GM23338 (cell line): Measurements from ENCODE around the gene SOHLH2.

Experiments
- CREB1 ChIP-seq: fragments of 250-450 bp; sonication (Bioruptor Pico); IDR thresholded peaks from 2 replicates; pipeline ENCODE4 v1.5.0; 2020; ENCODE audit warnings: low read depth, mild to moderate bottlenecking, moderate library complexity
- CTCF ChIP-seq, 2 experiments: fragments of 200-600 bp in 1 of 2; sonication (generic) in 1 of 2; conservative IDR thresholded peaks; 2 replicates each; pipeline versions ENCODE4 v1.5.1 to v1.6.1; 2016 to 2017; ENCODE audit warnings: antibody characterized with exemption in 2 of 2, low read depth in 2 of 2, mild to moderate bottlenecking in 2 of 2, moderate library complexity in 1 of 2
- EZH2 ChIP-seq: fragments of 200-600 bp; sonication (generic); IDR thresholded peaks from one replicate; pipeline ENCODE4 v1.8.0; 2017; ENCODE audit warnings: antibody characterized with exemption, mild to moderate bottlenecking, low read depth; ENCODE audit not compliant: unreplicated experiment
- EZH2phosphoT487 ChIP-seq: fragments of 200-600 bp; sonication (generic); IDR thresholded peaks from one replicate; pipeline ENCODE4 v1.8.1; 2018; ENCODE audit warnings: antibody characterized with exemption; ENCODE audit not compliant: unreplicated experiment
- JUNB ChIP-seq: IDR thresholded peaks from one replicate; pipeline ENCODE4 v1.6.1; 2016; ENCODE audit warnings: antibody characterized with exemption; ENCODE audit not compliant: unreplicated experiment
- POLR2AphosphoS5 ChIP-seq: IDR thresholded peaks from 2 replicates; pipeline ENCODE4 v1.6.1; 2016; ENCODE audit warnings: antibody characterized with exemption, low read depth
- STAT1 ChIP-seq: IDR thresholded peaks from one replicate; pipeline ENCODE4 v1.6.1; 2016; ENCODE audit warnings: antibody characterized with exemption; ENCODE audit not compliant: unreplicated experiment
- ZNF114 ChIP-seq: fragments of 250-450 bp; sonication (Bioruptor Pico); IDR thresholded peaks from 2 replicates; pipeline ENCODE4 v1.5.0; 2020; ENCODE audit warnings: mild to moderate bottlenecking, moderate library complexity
- ZNF462 ChIP-seq: fragments of 250-450 bp; sonication (Bioruptor Pico); IDR thresholded peaks from 2 replicates; pipeline ENCODE4 v1.5.0; 2020; ENCODE audit warnings: mild to moderate bottlenecking, moderate library complexity
- TF ChIP-seq, protein P1 (sequence below): IDR thresholded peaks from one replicate; pipeline ENCODE4 v1.6.1; 2018; ENCODE audit warnings: antibody characterized with exemption; ENCODE audit not compliant: unreplicated experiment
- TF ChIP-seq, protein P2 (sequence below): IDR thresholded peaks from 2 replicates; pipeline ENCODE4 v1.6.1; 2016; ENCODE audit warnings: antibody characterized with exemption

- TF ChIP-seq CTCF (conservative IDR thresholded peaks at IDR 0.05; ENCODE audit: low read depth in 2 of 2) (no peak), EZH2 (no peak), POLR2AphosphoS5 (no peak), EZH2phosphoT487 (no peak), STAT1 (no peak), ZNF114 (CRISPR knock-in tag) (no peak), JUNB (no peak), CREB1 (CRISPR knock-in tag) (no peak), ZNF462 (no peak)
- TF ChIP-seq, protein P1, sequence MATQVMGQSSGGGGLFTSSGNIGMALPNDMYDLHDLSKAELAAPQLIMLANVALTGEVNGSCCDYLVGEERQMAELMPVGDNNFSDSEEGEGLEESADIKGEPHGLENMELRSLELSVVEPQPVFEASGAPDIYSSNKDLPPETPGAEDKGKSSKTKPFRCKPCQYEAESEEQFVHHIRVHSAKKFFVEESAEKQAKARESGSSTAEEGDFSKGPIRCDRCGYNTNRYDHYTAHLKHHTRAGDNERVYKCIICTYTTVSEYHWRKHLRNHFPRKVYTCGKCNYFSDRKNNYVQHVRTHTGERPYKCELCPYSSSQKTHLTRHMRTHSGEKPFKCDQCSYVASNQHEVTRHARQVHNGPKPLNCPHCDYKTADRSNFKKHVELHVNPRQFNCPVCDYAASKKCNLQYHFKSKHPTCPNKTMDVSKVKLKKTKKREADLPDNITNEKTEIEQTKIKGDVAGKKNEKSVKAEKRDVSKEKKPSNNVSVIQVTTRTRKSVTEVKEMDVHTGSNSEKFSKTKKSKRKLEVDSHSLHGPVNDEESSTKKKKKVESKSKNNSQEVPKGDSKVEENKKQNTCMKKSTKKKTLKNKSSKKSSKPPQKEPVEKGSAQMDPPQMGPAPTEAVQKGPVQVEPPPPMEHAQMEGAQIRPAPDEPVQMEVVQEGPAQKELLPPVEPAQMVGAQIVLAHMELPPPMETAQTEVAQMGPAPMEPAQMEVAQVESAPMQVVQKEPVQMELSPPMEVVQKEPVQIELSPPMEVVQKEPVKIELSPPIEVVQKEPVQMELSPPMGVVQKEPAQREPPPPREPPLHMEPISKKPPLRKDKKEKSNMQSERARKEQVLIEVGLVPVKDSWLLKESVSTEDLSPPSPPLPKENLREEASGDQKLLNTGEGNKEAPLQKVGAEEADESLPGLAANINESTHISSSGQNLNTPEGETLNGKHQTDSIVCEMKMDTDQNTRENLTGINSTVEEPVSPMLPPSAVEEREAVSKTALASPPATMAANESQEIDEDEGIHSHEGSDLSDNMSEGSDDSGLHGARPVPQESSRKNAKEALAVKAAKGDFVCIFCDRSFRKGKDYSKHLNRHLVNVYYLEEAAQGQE: no peak
- TF ChIP-seq, protein P2, sequence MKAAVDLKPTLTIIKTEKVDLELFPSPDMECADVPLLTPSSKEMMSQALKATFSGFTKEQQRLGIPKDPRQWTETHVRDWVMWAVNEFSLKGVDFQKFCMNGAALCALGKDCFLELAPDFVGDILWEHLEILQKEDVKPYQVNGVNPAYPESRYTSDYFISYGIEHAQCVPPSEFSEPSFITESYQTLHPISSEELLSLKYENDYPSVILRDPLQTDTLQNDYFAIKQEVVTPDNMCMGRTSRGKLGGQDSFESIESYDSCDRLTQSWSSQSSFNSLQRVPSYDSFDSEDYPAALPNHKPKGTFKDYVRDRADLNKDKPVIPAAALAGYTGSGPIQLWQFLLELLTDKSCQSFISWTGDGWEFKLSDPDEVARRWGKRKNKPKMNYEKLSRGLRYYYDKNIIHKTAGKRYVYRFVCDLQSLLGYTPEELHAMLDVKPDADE: no peak
Measured at GRCh38 chr13:36147330-36147729, 67.0 kb downstream of the SOHLH2 start.
